Coronary artery (tissue), 2 donors: ENCODE data around the gene TBC1D16.

ENCODE experiments used
- DNase-seq: peaks from one replicate; pipeline ENCODE4 v3.0.0-alpha.2; 2017; ENCODE audit warnings: low spot score
- H3K27ac ChIP-seq, 2 donors: fragments of 200-600 bp; sonication (generic); one replicate each; pipeline ENCODE4 v1.5.1; 2016 to 2019
- H3K4me3 ChIP-seq: fragments of 200-600 bp; sonication (generic); 2 replicates; pipeline ENCODE4 v1.5.1; 2016; ENCODE audit warnings: mild to moderate bottlenecking, moderate library complexity
- CTCF ChIP-seq: fragments of 200-600 bp; sonication (generic); IDR thresholded peaks from one replicate; pipeline ENCODE4 v1.5.1; 2019; ENCODE audit warnings: antibody characterized with exemption

TBC1D16 gene

DNA sequence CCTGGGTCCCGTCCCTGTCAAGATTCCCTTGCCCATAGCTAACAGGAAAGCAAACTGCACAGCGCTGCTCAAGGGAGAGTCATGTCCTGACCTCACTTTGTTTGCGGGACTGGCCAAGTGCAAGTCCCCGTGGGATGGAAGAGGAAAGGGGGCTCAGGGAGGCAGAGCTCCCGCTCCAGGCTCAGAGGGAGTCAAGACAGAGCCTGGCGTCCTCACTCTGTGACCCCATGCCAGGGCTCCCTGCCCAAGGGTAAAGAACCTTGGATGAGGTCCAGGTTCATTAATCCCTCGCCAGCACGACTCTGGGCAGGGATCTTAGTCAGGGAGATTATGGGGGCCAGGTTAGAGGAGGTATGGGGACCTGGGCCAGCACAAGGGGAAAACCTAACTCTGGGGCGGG is 145.0 kb downstream of the TBC1D16 start:
- DNase-seq = no peak
- TF ChIP-seq CTCF = no peak
- Histone ChIP-seq H3K27ac (no peak overlapping the region), H3K4me3 (no peak overlapping the region)

GRCh38 chr17:79888811-79889634 is 146.6 kb downstream of the TBC1D16 start:
- TF ChIP-seq CTCF = no peak
- Histone ChIP-seq H3K4me3 (no peak overlapping the region), H3K27ac (no peak overlapping the region)
- DNase-seq = no peak

DNA sequence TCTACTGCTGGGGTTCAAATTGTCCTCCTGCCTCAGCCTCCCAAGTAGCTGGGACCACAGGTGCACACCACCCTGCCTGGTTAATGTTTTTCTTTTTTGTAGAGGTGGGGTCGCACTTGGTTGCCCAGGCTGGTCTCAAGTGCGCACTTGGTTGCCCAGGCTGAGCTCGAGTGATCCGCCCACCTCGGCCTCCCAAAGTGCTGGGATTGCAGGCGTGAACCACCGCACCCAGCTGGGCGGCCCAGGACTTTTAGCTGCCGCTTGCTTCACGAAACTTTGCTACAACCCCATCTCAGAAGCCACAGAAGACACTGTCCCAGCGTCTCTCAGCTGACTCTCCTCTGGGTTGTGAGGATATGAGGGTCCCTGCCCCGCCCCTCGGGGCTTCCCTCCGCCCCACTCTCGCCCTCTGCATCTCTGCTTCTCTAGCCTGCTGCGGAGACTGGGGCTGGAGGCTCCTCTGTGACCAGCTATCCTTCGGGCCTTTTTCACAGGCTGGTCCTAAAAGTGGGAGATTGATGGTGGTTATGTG is 147.6 kb downstream of the TBC1D16 start:
- Histone ChIP-seq H3K4me3 (no peak overlapping the region), H3K27ac (no peak overlapping the region)
- TF ChIP-seq CTCF = no peak
- DNase-seq = no peak

DNA sequence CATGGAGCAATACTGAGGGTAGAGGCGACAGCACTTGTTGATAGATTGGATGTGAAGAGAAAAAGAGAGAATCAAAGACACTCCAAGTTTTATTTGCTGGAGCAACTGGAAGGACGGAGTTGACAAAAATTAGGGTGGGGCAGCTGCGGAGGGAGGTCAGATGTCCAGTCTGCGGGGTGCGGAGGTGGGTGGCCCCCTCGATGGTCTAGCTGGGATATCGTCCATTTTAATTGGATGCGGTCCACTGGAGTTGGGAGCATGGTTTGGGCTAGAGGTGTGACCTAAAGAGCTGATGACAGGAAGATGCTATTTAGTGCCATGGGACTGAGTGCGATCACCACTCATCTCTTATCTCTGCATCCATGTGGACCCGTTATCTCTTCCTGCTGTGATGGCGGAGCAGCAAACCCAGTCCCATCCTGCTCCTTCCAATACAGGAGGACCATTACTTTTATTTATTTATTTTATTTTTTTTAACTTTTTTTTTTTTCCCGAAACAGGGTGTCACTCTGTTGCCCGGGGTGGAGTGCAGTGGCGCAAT is 148.2 kb downstream of the TBC1D16 start:
- Histone ChIP-seq H3K4me3 (no peak overlapping the region), H3K27ac (no peak overlapping the region)
- TF ChIP-seq CTCF = no peak
- no peak for DNase-seq

DNA sequence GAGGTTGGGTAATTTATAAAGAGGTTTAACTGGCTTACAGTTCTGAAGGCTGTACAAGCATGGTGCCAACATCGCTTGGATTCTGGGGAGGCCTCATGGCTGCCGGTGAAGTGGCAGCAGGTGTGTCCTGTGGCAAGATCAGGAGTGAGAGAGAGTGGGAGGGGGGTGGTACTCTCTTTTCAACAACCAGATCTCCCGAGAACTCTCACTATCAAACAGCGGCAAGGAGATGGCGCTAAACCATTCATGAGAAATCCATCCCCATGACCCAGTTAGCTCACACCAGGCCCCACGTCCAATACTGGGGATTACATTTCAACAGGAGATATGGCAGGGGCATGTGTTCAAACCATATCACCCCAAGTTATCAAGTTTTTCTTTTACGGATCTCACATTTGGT is 152.5 kb downstream of the TBC1D16 start:
- DNase-seq = no peak
- no peak overlapping the region for H3K27ac ChIP-seq
- no peak overlapping the region for H3K4me3 ChIP-seq
- TF ChIP-seq CTCF = no peak
